ENCODE results near the gene ATF4.

ATF4 gene

GRCh38 chr22:39477542-39477941 lies 42.8 kb upstream of the ATF4 start:
- Histone ChIP-seq H3K36me3 (ENCODE audit: control insufficient read depth in 1 of 2, insufficient read depth in 2 of 2, low read length in 2 of 2) (peaks cover 12 to 32% of the 10 kb centered on the region in 2 donors), H3K4me3 (ENCODE audit: low read depth in 1 of 2, low read length in 2 of 2) (no peak overlapping the region), H3K9ac (ENCODE audit: low read depth in 1 of 2, low read length in 2 of 2) (no peak overlapping the region), H3K9me3 (ENCODE audit: control insufficient read depth in 1 of 2, low read length in 2 of 2) (no peaks in the 10 kb centered on the region), H3K27ac (ENCODE audit: low read depth, low read length) (no peak overlapping the region), H3K27me3 (ENCODE audit: control insufficient read depth in 1 of 2, insufficient read depth in 2 of 2, low read length in 2 of 2) (no peaks in the 10 kb centered on the region), H3K4me1 (ENCODE audit: control insufficient read depth in 1 of 2, insufficient read depth in 2 of 2, low read length in 2 of 2) (peaks cover 31 to 37% of the 10 kb centered on the region in 2 donors)

GRCh38 chr22:39478441-39478850 lies 41.9 kb upstream of the ATF4 start:
- Histone ChIP-seq H3K4me1 (ENCODE audit: control insufficient read depth in 1 of 2, insufficient read depth in 2 of 2, low read length in 2 of 2) (peaks cover 22 to 28% of the 10 kb centered on the region in 2 donors), H3K36me3 (ENCODE audit: control insufficient read depth in 1 of 2, insufficient read depth in 2 of 2, low read length in 2 of 2) (peaks cover 12 to 32% of the 10 kb centered on the region in 2 donors), H3K4me3 (ENCODE audit: low read depth in 1 of 2, low read length in 2 of 2) (no peak overlapping the region), H3K9me3 (ENCODE audit: control insufficient read depth in 1 of 2, low read length in 2 of 2) (no peaks in the 10 kb centered on the region), H3K27me3 (ENCODE audit: control insufficient read depth in 1 of 2, insufficient read depth in 2 of 2, low read length in 2 of 2) (no peaks in the 10 kb centered on the region), H3K27ac (ENCODE audit: low read depth, low read length) (no peak overlapping the region), H3K9ac (ENCODE audit: low read depth in 1 of 2, low read length in 2 of 2) (no peak overlapping the region)

- Histone ChIP-seq H3K27me3 (ENCODE audit: control insufficient read depth in 1 of 2, insufficient read depth in 2 of 2, low read length in 2 of 2) (no peaks in the 10 kb centered on the region), H3K9ac (ENCODE audit: low read depth in 1 of 2, low read length in 2 of 2) (no peak overlapping the region), H3K9me3 (ENCODE audit: control insufficient read depth in 1 of 2, low read length in 2 of 2) (no peaks in the 10 kb centered on the region), H3K36me3 (ENCODE audit: control insufficient read depth in 1 of 2, insufficient read depth in 2 of 2, low read length in 2 of 2) (peaks cover 12 to 32% of the 10 kb centered on the region in 2 donors), H3K4me3 (ENCODE audit: low read depth in 1 of 2, low read length in 2 of 2) (no peak overlapping the region), H3K4me1 (ENCODE audit: control insufficient read depth in 1 of 2, insufficient read depth in 2 of 2, low read length in 2 of 2) (peaks cover 14 to 22% of the 10 kb centered on the region in 2 donors), H3K27ac (ENCODE audit: low read depth, low read length) (no peak overlapping the region)
Observed at GRCh38 chr22:39479254-39479653, 41.1 kb upstream of the ATF4 start.

- Histone ChIP-seq H3K27me3 (ENCODE audit: control insufficient read depth in 1 of 2, insufficient read depth in 2 of 2, low read length in 2 of 2) (no peaks in the 10 kb centered on the region), H3K4me3 (ENCODE audit: low read depth in 1 of 2, low read length in 2 of 2) (no peak overlapping the region), H3K9ac (ENCODE audit: low read depth in 1 of 2, low read length in 2 of 2) (no peak overlapping the region), H3K27ac (ENCODE audit: low read depth, low read length) (no peak overlapping the region), H3K36me3 (ENCODE audit: control insufficient read depth in 1 of 2, insufficient read depth in 2 of 2, low read length in 2 of 2) (peaks cover 12 to 32% of the 10 kb centered on the region in 2 donors), H3K9me3 (ENCODE audit: control insufficient read depth in 1 of 2, low read length in 2 of 2) (no peaks in the 10 kb centered on the region), H3K4me1 (ENCODE audit: control insufficient read depth in 1 of 2, insufficient read depth in 2 of 2, low read length in 2 of 2) (peaks cover 3 to 9% of the 10 kb centered on the region in 2 donors)
Observed at GRCh38 chr22:39480557-39480956, 39.8 kb upstream of the ATF4 start.

- Histone ChIP-seq H3K27me3 (ENCODE audit: control insufficient read depth in 1 of 2, insufficient read depth in 2 of 2, low read length in 2 of 2) (no peaks in the 10 kb centered on the region), H3K4me1 (ENCODE audit: control insufficient read depth in 1 of 2, insufficient read depth in 2 of 2, low read length in 2 of 2) (peaks cover 0 to 4% of the 10 kb centered on the region in 2 donors), H3K4me3 (ENCODE audit: low read depth in 1 of 2, low read length in 2 of 2) (no peak overlapping the region), H3K27ac (ENCODE audit: low read depth, low read length) (no peak overlapping the region), H3K36me3 (ENCODE audit: control insufficient read depth in 1 of 2, insufficient read depth in 2 of 2, low read length in 2 of 2) (peaks cover 12 to 32% of the 10 kb centered on the region in 2 donors), H3K9ac (ENCODE audit: low read depth in 1 of 2, low read length in 2 of 2) (no peak overlapping the region), H3K9me3 (ENCODE audit: control insufficient read depth in 1 of 2, low read length in 2 of 2) (no peaks in the 10 kb centered on the region)
Observed at GRCh38 chr22:39481054-39481453, 39.3 kb upstream of the ATF4 start.

DNA sequence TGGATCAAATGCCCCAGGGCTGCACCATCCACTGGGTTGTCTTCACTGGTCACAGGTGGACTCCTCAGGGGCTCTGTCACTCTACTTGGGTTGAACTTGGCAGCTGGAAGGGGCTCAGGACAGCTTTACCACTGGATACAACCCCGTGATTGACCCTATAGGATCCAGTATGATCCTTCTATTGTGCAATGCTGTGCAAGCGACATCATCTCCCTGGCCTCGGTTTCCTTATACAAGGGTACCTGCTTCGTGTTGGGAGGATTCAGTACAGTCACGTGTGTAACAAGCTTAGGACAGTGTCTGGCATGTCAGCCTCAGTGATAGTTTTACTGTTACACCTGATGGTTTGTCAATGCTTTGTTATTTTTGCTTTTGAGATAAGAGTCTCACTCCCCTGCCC lies 38.8 kb upstream of the ATF4 start:
- no peaks in the 10 kb centered on the region for H3K27me3 ChIP-seq (ENCODE audit: control insufficient read depth in 1 of 2, insufficient read depth in 2 of 2, low read length in 2 of 2)
- peaks cover 0 to 3% of the 10 kb centered on the region in 2 donors for H3K4me1 ChIP-seq (ENCODE audit: control insufficient read depth in 1 of 2, insufficient read depth in 2 of 2, low read length in 2 of 2)
- H3K36me3 ChIP-seq (ENCODE audit: control insufficient read depth in 1 of 2, insufficient read depth in 2 of 2, low read length in 2 of 2), result peaks cover 12 to 27% of the 10 kb centered on the region in 2 donors
- H3K27ac ChIP-seq (ENCODE audit: low read depth, low read length), result no peak overlapping the region
- no peaks in the 10 kb centered on the region for H3K9me3 ChIP-seq (ENCODE audit: control insufficient read depth in 1 of 2, low read length in 2 of 2)
- no peak overlapping the region for H3K4me3 ChIP-seq (ENCODE audit: low read depth in 1 of 2, low read length in 2 of 2)
- H3K9ac ChIP-seq (ENCODE audit: low read depth in 1 of 2, low read length in 2 of 2), result no peak overlapping the region

DNA sequence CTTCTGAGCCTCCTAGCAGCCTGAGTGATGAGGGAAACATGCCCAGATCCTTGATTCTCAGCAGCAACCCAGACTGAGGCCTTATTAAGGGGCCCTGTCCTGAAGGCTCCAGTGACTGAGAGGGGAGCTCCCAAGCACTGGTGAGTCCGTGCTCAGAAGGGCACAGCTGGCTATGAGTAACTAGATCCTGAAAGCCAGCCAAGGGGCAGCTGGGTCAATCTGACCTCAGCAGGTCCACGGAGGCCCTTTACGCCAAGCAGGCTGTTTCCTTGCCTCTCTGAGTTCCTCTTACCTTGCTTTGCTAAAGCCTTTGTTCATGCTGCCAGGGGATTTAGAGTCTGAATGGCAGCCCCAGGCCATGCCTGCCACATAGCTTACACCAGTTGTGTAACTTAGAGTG lies 37.6 kb upstream of the ATF4 start:
- no peak overlapping the region for H3K9ac ChIP-seq (ENCODE audit: low read depth in 1 of 2, low read length in 2 of 2)
- no peak overlapping the region for H3K4me3 ChIP-seq (ENCODE audit: low read depth in 1 of 2, low read length in 2 of 2)

DNA sequence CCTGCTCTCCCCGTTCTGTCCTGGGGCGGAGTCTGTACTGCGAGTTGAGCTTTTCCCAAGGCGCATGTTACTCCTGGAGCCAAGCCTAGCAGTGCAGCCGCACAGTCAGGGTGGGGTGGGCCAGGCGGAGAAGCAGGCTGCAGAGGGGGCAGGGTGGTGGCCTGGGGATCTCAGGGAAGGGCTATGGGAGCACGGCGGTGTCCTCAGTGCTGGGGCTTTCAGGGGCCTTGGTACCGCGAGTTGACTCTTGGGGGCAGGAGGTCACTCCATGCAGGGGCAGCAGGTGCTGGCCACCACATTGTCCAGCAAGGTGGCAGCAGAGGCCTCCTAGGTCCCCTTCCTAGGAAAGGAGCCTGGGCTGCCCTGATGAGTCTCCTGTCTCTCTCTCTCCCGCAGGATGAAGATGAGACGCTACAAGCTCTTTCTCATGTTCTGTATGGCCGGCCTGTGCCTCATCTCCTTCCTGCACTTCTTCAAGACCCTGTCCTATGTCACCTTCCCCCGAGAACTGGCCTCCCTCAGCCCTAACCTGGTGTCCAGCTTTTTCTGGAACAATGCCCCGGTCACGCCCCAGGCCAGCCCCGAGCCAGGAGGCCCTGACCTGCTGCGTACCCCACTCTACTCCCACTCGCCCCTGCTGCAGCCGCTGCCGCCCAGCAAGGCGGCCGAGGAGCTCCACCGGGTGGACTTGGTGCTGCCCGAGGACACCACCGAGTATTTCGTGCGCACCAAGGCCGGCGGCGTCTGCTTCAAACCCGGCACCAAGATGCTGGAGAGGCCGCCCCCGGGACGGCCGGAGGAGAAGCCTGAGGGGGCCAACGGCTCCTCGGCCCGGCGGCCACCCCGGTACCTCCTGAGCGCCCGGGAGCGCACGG lies 33.2 kb upstream of the ATF4 start:
- no peak overlapping the region for H3K9ac ChIP-seq (ENCODE audit: low read depth in 1 of 2, low read length in 2 of 2)
- H3K4me3 ChIP-seq (ENCODE audit: low read depth in 1 of 2, low read length in 2 of 2), result no peak overlapping the region

More for the DNA sequence above, 37.6 kb upstream of the ATF4 start:
- Histone ChIP-seq H3K27ac (ENCODE audit: low read depth, low read length) (no peak overlapping the region), H3K9me3 (ENCODE audit: control insufficient read depth in 1 of 2, low read length in 2 of 2) (no peaks in the 10 kb centered on the region), H3K27me3 (ENCODE audit: control insufficient read depth in 1 of 2, insufficient read depth in 2 of 2, low read length in 2 of 2) (no peaks in the 10 kb centered on the region), H3K4me1 (ENCODE audit: control insufficient read depth in 1 of 2, insufficient read depth in 2 of 2, low read length in 2 of 2) (peaks cover 0 to 2% of the 10 kb centered on the region in 2 donors), H3K36me3 (ENCODE audit: control insufficient read depth in 1 of 2, insufficient read depth in 2 of 2, low read length in 2 of 2) (peaks cover 8 to 16% of the 10 kb centered on the region in 2 donors)

DNA sequence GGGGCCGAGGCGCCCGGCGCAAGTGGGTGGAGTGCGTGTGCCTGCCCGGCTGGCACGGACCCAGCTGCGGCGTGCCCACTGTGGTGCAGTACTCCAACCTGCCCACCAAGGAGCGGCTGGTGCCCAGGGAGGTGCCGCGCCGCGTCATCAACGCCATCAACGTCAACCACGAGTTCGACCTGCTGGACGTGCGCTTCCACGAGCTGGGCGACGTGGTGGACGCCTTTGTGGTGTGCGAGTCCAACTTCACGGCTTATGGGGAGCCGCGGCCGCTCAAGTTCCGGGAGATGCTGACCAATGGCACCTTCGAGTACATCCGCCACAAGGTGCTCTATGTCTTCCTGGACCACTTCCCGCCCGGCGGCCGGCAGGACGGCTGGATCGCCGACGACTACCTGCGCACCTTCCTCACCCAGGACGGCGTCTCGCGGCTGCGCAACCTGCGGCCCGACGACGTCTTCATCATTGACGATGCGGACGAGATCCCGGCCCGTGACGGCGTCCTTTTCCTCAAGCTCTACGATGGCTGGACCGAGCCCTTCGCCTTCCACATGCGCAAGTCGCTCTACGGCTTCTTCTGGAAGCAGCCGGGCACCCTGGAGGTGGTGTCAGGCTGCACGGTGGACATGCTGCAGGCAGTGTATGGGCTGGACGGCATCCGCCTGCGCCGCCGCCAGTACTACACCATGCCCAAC lies 32.4 kb upstream of the ATF4 start:
- peaks cover 10 to 13% of the 10 kb centered on the region in 2 donors for H3K4me1 ChIP-seq (ENCODE audit: control insufficient read depth in 1 of 2, insufficient read depth in 2 of 2, low read length in 2 of 2)
- H3K27ac ChIP-seq (ENCODE audit: low read depth, low read length), result no peak overlapping the region
- no peak overlapping the region for H3K4me3 ChIP-seq (ENCODE audit: low read depth in 1 of 2, low read length in 2 of 2)
- no peaks in the 10 kb centered on the region for H3K27me3 ChIP-seq (ENCODE audit: control insufficient read depth in 1 of 2, insufficient read depth in 2 of 2, low read length in 2 of 2)
- H3K9me3 ChIP-seq (ENCODE audit: control insufficient read depth in 1 of 2, low read length in 2 of 2), result no peaks in the 10 kb centered on the region
- no peak overlapping the region for H3K9ac ChIP-seq (ENCODE audit: low read depth in 1 of 2, low read length in 2 of 2)
- peaks cover 0 to 18% of the 10 kb centered on the region in 2 donors for H3K36me3 ChIP-seq (ENCODE audit: control insufficient read depth in 1 of 2, insufficient read depth in 2 of 2, low read length in 2 of 2)

More for the DNA sequence above, 33.2 kb upstream of the ATF4 start:
- H3K27ac ChIP-seq (ENCODE audit: low read depth, low read length), result no peak overlapping the region
- H3K9me3 ChIP-seq (ENCODE audit: control insufficient read depth in 1 of 2, low read length in 2 of 2), result no peaks in the 10 kb centered on the region
- no peaks in the 10 kb centered on the region for H3K27me3 ChIP-seq (ENCODE audit: control insufficient read depth in 1 of 2, insufficient read depth in 2 of 2, low read length in 2 of 2)
- H3K4me1 ChIP-seq (ENCODE audit: control insufficient read depth in 1 of 2, insufficient read depth in 2 of 2, low read length in 2 of 2), result peaks cover 10 to 13% of the 10 kb centered on the region in 2 donors
- peaks cover 0 to 18% of the 10 kb centered on the region in 2 donors for H3K36me3 ChIP-seq (ENCODE audit: control insufficient read depth in 1 of 2, insufficient read depth in 2 of 2, low read length in 2 of 2)

GRCh38 chr22:39488563-39489083 lies 31.7 kb upstream of the ATF4 start:
- no peak overlapping the region for H3K27ac ChIP-seq (ENCODE audit: low read depth, low read length)
- no peak overlapping the region for H3K4me3 ChIP-seq (ENCODE audit: low read depth in 1 of 2, low read length in 2 of 2)
- H3K4me1 ChIP-seq (ENCODE audit: control insufficient read depth in 1 of 2, insufficient read depth in 2 of 2, low read length in 2 of 2), result peaks cover 10 to 13% of the 10 kb centered on the region in 2 donors
- peaks cover 0 to 18% of the 10 kb centered on the region in 2 donors for H3K36me3 ChIP-seq (ENCODE audit: control insufficient read depth in 1 of 2, insufficient read depth in 2 of 2, low read length in 2 of 2)
- H3K27me3 ChIP-seq (ENCODE audit: control insufficient read depth in 1 of 2, insufficient read depth in 2 of 2, low read length in 2 of 2), result no peaks in the 10 kb centered on the region
- no peak overlapping the region for H3K9ac ChIP-seq (ENCODE audit: low read depth in 1 of 2, low read length in 2 of 2)
- H3K9me3 ChIP-seq (ENCODE audit: control insufficient read depth in 1 of 2, low read length in 2 of 2), result no peaks in the 10 kb centered on the region

Data from duodenal mucosa (tissue), 2 donors.